ENCODE data around the gene MRPL44.

The MRPL44 gene

DNA sequence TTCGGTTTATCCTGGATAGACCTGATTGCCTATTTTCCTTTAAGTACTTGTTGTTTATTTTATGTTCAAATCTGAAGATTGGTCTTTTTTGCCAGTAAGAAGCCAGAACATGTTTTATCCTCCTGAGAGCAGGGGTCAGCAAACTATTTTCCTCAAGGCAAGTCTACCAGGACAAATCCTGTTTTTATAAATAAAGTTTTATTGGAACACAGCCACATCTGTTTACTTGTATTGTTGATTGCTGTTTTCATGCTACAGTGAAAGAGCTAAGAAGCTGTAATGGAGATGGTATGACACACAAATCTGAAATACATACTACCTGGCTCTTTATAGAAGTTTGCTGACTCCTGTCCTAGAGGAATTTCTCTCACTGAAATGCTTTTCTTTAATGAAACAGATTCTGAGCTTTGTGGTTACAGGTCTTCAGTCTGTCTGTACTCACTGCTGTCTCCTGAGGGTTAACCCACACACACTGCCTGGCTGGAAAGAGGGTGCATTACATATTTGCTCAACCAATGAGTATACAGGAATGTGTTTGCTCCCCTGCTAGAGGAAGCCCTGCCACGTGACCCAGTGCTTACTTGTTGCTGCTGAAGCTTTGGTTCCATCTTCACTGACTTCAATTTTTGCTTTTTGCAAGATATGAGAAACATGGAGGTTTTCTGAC lies 22.6 kb downstream of the MRPL44 start:
- no peaks in the 10 kb centered on the region for H3K4me1 ChIP-seq (ENCODE audit: insufficient read depth, low read length, poor library complexity, severe bottlenecking)
- no peak overlapping the region for H3K4me2 ChIP-seq (ENCODE audit: low read depth, low read length, poor library complexity, severe bottlenecking)
- H3K9me2 ChIP-seq (replicated peaks; ENCODE audit: low read depth, low read length), result no peaks in the 10 kb centered on the region
- no peak for TF ChIP-seq EZH2phosphoT487 (IDR thresholded peaks at IDR 0.05; ENCODE audit: borderline replicate concordance)
- TF ChIP-seq, protein P1, sequence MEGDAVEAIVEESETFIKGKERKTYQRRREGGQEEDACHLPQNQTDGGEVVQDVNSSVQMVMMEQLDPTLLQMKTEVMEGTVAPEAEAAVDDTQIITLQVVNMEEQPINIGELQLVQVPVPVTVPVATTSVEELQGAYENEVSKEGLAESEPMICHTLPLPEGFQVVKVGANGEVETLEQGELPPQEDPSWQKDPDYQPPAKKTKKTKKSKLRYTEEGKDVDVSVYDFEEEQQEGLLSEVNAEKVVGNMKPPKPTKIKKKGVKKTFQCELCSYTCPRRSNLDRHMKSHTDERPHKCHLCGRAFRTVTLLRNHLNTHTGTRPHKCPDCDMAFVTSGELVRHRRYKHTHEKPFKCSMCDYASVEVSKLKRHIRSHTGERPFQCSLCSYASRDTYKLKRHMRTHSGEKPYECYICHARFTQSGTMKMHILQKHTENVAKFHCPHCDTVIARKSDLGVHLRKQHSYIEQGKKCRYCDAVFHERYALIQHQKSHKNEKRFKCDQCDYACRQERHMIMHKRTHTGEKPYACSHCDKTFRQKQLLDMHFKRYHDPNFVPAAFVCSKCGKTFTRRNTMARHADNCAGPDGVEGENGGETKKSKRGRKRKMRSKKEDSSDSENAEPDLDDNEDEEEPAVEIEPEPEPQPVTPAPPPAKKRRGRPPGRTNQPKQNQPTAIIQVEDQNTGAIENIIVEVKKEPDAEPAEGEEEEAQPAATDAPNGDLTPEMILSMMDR (conservative IDR thresholded peaks at IDR 0.05; ENCODE audit: low read length), result no peak
- H2AFZ ChIP-seq (ENCODE audit: low read length), result no peak overlapping the region
- H3K27me3 ChIP-seq (ENCODE audit: insufficient read depth, low read length, poor library complexity, severe bottlenecking), result no peaks in the 10 kb centered on the region
- no peaks in the 10 kb centered on the region for H3K79me2 ChIP-seq (ENCODE audit: insufficient read depth, low read length)
- no peak overlapping the region for H3K9ac ChIP-seq (ENCODE audit: low read depth, low read length, poor library complexity, severe bottlenecking)
- no peak overlapping the region for H3K4me3 ChIP-seq (ENCODE audit: low read length, poor library complexity, severe bottlenecking)
- no peaks in the 10 kb centered on the region for H4K20me1 ChIP-seq (ENCODE audit: insufficient read depth, low read length, poor library complexity, severe bottlenecking)
- no peaks in the 10 kb centered on the region for H3K9me3 ChIP-seq (ENCODE audit: insufficient read depth, low read depth, low read length)
- peaks cover 5% of the 10 kb centered on the region; the same call in 1 of the 2 replicates for H3K36me3 ChIP-seq (ENCODE audit: insufficient read depth, low read length)
- no peaks in the 10 kb centered on the region for H3F3A ChIP-seq (ENCODE audit: low read depth)

DNA sequence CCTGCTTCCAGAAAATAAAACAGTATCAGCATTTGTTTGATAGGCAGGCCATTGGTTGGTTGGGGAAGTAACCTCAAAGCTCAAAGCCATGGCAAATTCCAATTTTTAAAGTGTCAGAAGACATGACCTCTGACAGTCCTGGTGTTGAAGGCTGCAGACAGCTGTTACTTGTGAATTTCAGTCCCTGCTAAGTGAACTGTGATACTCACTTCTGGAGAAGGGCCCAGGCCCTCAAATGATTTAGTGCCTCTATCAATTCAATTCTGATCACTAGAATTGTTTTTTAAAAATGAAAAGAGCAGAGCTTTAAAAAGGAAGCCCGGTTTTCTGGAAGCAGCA lies 23.1 kb downstream of the MRPL44 start:
- no peaks in the 10 kb centered on the region for H3K4me1 ChIP-seq (ENCODE audit: insufficient read depth, low read length, poor library complexity, severe bottlenecking)
- H3K9ac ChIP-seq (ENCODE audit: low read depth, low read length, poor library complexity, severe bottlenecking), result no peak overlapping the region
- H3F3A ChIP-seq (ENCODE audit: low read depth), result no peaks in the 10 kb centered on the region
- no peak overlapping the region for H2AFZ ChIP-seq (ENCODE audit: low read length)
- peaks cover 5% of the 10 kb centered on the region; the same call in 1 of the 2 replicates for H3K36me3 ChIP-seq (ENCODE audit: insufficient read depth, low read length)
- H3K27me3 ChIP-seq (ENCODE audit: insufficient read depth, low read length, poor library complexity, severe bottlenecking), result no peaks in the 10 kb centered on the region
- no peaks in the 10 kb centered on the region for H4K20me1 ChIP-seq (ENCODE audit: insufficient read depth, low read length, poor library complexity, severe bottlenecking)
- H3K79me2 ChIP-seq (ENCODE audit: insufficient read depth, low read length), result no peaks in the 10 kb centered on the region
- H3K4me3 ChIP-seq (ENCODE audit: low read length, poor library complexity, severe bottlenecking), result no peak overlapping the region
- no peak for TF ChIP-seq EZH2phosphoT487 (IDR thresholded peaks at IDR 0.05; ENCODE audit: borderline replicate concordance)
- TF ChIP-seq, protein P1 (conservative IDR thresholded peaks at IDR 0.05; ENCODE audit: low read length), result no peak
- H3K4me2 ChIP-seq (ENCODE audit: low read depth, low read length, poor library complexity, severe bottlenecking), result no peak overlapping the region
- no peaks in the 10 kb centered on the region for H3K9me2 ChIP-seq (replicated peaks; ENCODE audit: low read depth, low read length)
- H3K9me3 ChIP-seq (ENCODE audit: insufficient read depth, low read depth, low read length), result no peaks in the 10 kb centered on the region

DNA sequence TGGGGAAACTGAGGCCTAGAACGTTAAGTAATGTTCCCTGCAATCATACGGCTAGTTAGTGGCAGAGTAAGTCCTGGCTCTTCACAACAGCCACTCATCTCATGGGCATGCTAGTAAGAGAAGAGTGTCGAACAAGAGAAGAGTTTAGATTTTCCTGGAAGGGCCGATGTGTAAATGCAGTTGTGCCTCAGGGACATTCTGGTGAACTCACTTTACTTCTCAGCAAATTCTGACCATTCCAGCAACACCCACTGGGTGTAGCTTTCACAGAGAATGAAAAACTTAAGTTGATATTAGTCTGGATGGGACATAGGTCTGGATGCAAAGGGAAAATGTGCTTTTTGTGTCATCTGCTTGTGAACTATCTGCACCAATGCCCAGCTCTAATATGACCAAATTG lies 23.5 kb downstream of the MRPL44 start:
- H3K4me1 ChIP-seq (ENCODE audit: insufficient read depth, low read length, poor library complexity, severe bottlenecking), result no peaks in the 10 kb centered on the region
- H3K79me2 ChIP-seq (ENCODE audit: insufficient read depth, low read length), result no peaks in the 10 kb centered on the region
- H3K9ac ChIP-seq (ENCODE audit: low read depth, low read length, poor library complexity, severe bottlenecking), result no peak overlapping the region
- no peak overlapping the region for H2AFZ ChIP-seq (ENCODE audit: low read length)
- no peaks in the 10 kb centered on the region for H3K27me3 ChIP-seq (ENCODE audit: insufficient read depth, low read length, poor library complexity, severe bottlenecking)
- H3F3A ChIP-seq (ENCODE audit: low read depth), result no peaks in the 10 kb centered on the region
- TF ChIP-seq, protein P1 (conservative IDR thresholded peaks at IDR 0.05; ENCODE audit: low read length), result no peak
- no peak for TF ChIP-seq EZH2phosphoT487 (IDR thresholded peaks at IDR 0.05; ENCODE audit: borderline replicate concordance)
- H3K4me3 ChIP-seq (ENCODE audit: low read length, poor library complexity, severe bottlenecking), result no peak overlapping the region
- H3K4me2 ChIP-seq (ENCODE audit: low read depth, low read length, poor library complexity, severe bottlenecking), result no peak overlapping the region
- no peaks in the 10 kb centered on the region for H3K9me3 ChIP-seq (ENCODE audit: insufficient read depth, low read depth, low read length)
- no peaks in the 10 kb centered on the region for H3K9me2 ChIP-seq (replicated peaks; ENCODE audit: low read depth, low read length)
- peaks cover 5% of the 10 kb centered on the region; the same call in 1 of the 2 replicates for H3K36me3 ChIP-seq (ENCODE audit: insufficient read depth, low read length)
- no peaks in the 10 kb centered on the region for H4K20me1 ChIP-seq (ENCODE audit: insufficient read depth, low read length, poor library complexity, severe bottlenecking)
